GM12878 (cell line): ENCODE data around the gene BBS2. TPM values are rescaled to one million over a fixed set of nuclear protein-coding genes. Genes with fewer than 3 reads are reported as not detected.

Source experiments
- HCFC1 ChIP-seq: fragments of 150-350 bp; IDR thresholded peaks from 2 replicates; pipeline ENCODE4 v1.6.1; 2014; ENCODE audit warnings: low read length
- HDAC2 ChIP-seq: fragments of 200-600 bp; sonication (generic); IDR thresholded peaks from 2 replicates; pipeline ENCODE4 v1.6.1; 2017
- POLR2A ChIP-seq: IDR thresholded peaks from 2 replicates; pipeline ENCODE4 v1.6.1; 2011; ENCODE audit warnings: low read depth, mild to moderate bottlenecking, low read length
- RELA ChIP-seq: fragments of 450-650 bp; IDR thresholded peaks from 2 replicates; pipeline ENCODE4 v1.8.0; 2014; ENCODE audit warnings: borderline replicate concordance; ENCODE audit not compliant: partially characterized antibody
- STAT1 ChIP-seq: fragments of 450-650 bp; conservative IDR thresholded peaks from 2 replicates; pipeline ENCODE4 v1.6.1; 2014; ENCODE audit warnings: antibody characterized with exemption, mild to moderate bottlenecking
- TCF7 ChIP-seq: IDR thresholded peaks from 2 replicates; pipeline ENCODE4 v1.6.1; 2014; ENCODE audit warnings: antibody characterized with exemption, borderline replicate concordance
- polyA plus RNA-seq, 11 experiments: library from polyadenylated mRNA; depleted of rRNA in 4 of 11; unstranded in 6 of 11; stranded (reverse) in 5 of 11; fragments of >200 nt; fragmentation: Nextera tagmentation in 4 of 11; fragmentation: Illumina TruSeq in 1 of 11; extraction: Ambion mirVana in 4 of 11; extraction: Trizol in 1 of 11; gene quantifications; 1 replicate in 1 of 11; 2 replicates in 10 of 11; pipeline versions ENCODE4 v1.2.1 to v1.2.3, GENCODE V29; 2011 to 2016; ENCODE audit warnings: inconsistent platforms in 2 of 11, missing spikeins in 2 of 11, low read depth in 1 of 11
- total RNA-seq, 4 experiments: library from RNA; depleted of rRNA in 3 of 4; stranded (reverse); fragments of >200 nt in 3 of 4; fragmentation: Illumina TruSeq in 1 of 4; extraction: Trizol in 1 of 4; gene quantifications; 2 replicates each; pipeline versions ENCODE4 v1.2.1 to v1.2.3, GENCODE V29; 2013 to 2021
- TF ChIP-seq, protein P1 (sequence below): IDR thresholded peaks from 2 replicates; pipeline ENCODE4 v1.6.1; 2012; ENCODE audit warnings: low read length, inconsistent platforms
- TF ChIP-seq, protein P2 (sequence below): fragments of 450-650 bp; IDR thresholded peaks from 2 replicates; pipeline ENCODE4 v1.6.1; 2016; ENCODE audit warnings: mild to moderate bottlenecking, moderate library complexity, borderline replicate concordance
- TF ChIP-seq, protein P3 (sequence below): IDR thresholded peaks from 2 replicates; pipeline ENCODE4 v1.6.1; 2012; ENCODE audit warnings: mild to moderate bottlenecking, low read depth, low read length
- TF ChIP-seq, protein P4 (sequence below): fragments of 450-650 bp; IDR thresholded peaks from 2 replicates; pipeline ENCODE4 v1.6.1; 2017; ENCODE audit warnings: borderline replicate concordance
- TF ChIP-seq, protein P5 (sequence below): fragments of 450-650 bp; IDR thresholded peaks from 2 replicates; pipeline ENCODE4 v1.6.1; 2017; ENCODE audit warnings: mild to moderate bottlenecking
- TF ChIP-seq, protein P6 (sequence below): fragments of 450-650 bp; conservative IDR thresholded peaks from 2 replicates; pipeline ENCODE4 v1.6.1; 2017; ENCODE audit warnings: mild to moderate bottlenecking, moderate library complexity

Gene BBS2
- total and polyA plus RNA-seq, 10 of the 15 experiments (the other 5 are each of a cell fraction or from before 2014, with no cell fraction given), result 4.9 to 38.3 (median 16.4) TPM

DNA sequence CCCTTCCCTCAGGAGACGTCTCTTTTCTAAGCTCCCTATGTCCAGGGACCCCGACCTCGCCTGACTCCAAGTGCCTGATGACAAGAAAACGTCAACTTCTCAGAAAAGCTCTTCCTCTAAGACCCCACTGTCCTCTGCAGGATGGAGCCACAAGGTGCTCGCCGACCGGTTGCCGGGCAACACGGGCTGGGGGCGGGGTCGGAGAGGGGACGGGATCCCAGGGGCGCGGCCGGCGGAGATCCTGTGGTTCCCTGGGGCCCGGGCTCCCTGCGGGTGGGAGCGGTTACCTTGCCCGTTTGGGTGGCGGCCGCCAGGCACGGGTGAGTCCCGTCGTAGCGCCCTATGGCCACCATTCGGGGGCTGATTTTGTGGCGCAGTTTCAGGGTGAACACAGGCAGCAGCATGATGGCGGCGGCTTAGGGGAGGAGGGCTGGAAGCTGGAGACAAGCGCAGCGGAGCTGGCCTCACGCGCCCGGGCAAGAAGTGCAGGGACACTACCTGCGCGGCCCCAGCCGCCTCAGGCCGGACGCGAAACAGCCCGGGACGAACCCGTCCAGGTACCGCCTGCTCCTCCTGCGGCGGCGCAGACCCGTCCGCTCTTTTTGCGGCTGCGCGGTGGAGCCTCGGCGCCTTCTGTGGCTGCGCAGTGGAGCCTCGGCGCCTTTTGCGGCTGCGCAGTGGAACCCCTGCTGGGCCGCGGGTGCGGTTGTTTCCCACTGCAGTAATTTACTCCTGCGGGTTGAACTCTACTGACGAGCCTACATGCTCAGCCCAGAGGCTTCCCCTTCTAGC, at the start of gene BBS2 (continued):
- TF ChIP-seq, protein P1, sequence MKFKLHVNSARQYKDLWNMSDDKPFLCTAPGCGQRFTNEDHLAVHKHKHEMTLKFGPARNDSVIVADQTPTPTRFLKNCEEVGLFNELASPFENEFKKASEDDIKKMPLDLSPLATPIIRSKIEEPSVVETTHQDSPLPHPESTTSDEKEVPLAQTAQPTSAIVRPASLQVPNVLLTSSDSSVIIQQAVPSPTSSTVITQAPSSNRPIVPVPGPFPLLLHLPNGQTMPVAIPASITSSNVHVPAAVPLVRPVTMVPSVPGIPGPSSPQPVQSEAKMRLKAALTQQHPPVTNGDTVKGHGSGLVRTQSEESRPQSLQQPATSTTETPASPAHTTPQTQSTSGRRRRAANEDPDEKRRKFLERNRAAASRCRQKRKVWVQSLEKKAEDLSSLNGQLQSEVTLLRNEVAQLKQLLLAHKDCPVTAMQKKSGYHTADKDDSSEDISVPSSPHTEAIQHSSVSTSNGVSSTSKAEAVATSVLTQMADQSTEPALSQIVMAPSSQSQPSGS, result no peak
- TF ChIP-seq, protein P2, sequence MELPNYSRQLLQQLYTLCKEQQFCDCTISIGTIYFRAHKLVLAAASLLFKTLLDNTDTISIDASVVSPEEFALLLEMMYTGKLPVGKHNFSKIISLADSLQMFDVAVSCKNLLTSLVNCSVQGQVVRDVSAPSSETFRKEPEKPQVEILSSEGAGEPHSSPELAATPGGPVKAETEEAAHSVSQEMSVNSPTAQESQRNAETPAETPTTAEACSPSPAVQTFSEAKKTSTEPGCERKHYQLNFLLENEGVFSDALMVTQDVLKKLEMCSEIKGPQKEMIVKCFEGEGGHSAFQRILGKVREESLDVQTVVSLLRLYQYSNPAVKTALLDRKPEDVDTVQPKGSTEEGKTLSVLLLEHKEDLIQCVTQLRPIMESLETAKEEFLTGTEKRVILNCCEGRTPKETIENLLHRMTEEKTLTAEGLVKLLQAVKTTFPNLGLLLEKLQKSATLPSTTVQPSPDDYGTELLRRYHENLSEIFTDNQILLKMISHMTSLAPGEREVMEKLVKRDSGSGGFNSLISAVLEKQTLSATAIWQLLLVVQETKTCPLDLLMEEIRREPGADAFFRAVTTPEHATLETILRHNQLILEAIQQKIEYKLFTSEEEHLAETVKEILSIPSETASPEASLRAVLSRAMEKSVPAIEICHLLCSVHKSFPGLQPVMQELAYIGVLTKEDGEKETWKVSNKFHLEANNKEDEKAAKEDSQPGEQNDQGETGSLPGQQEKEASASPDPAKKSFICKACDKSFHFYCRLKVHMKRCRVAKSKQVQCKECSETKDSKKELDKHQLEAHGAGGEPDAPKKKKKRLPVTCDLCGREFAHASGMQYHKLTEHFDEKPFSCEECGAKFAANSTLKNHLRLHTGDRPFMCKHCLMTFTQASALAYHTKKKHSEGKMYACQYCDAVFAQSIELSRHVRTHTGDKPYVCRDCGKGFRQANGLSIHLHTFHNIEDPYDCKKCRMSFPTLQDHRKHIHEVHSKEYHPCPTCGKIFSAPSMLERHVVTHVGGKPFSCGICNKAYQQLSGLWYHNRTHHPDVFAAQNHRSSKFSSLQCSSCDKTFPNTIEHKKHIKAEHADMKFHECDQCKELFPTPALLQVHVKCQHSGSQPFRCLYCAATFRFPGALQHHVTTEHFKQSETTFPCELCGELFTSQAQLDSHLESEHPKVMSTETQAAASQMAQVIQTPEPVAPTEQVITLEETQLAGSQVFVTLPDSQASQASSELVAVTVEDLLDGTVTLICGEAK, result no peak
- TF ChIP-seq POLR2A (peak; percentile 95), HDAC2 (no peak), HCFC1 (no peak), TCF7 (no peak), RELA (no peak), STAT1 (no peak)
- TF ChIP-seq, protein P3, sequence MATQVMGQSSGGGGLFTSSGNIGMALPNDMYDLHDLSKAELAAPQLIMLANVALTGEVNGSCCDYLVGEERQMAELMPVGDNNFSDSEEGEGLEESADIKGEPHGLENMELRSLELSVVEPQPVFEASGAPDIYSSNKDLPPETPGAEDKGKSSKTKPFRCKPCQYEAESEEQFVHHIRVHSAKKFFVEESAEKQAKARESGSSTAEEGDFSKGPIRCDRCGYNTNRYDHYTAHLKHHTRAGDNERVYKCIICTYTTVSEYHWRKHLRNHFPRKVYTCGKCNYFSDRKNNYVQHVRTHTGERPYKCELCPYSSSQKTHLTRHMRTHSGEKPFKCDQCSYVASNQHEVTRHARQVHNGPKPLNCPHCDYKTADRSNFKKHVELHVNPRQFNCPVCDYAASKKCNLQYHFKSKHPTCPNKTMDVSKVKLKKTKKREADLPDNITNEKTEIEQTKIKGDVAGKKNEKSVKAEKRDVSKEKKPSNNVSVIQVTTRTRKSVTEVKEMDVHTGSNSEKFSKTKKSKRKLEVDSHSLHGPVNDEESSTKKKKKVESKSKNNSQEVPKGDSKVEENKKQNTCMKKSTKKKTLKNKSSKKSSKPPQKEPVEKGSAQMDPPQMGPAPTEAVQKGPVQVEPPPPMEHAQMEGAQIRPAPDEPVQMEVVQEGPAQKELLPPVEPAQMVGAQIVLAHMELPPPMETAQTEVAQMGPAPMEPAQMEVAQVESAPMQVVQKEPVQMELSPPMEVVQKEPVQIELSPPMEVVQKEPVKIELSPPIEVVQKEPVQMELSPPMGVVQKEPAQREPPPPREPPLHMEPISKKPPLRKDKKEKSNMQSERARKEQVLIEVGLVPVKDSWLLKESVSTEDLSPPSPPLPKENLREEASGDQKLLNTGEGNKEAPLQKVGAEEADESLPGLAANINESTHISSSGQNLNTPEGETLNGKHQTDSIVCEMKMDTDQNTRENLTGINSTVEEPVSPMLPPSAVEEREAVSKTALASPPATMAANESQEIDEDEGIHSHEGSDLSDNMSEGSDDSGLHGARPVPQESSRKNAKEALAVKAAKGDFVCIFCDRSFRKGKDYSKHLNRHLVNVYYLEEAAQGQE, result no peak
- TF ChIP-seq, protein P4, sequence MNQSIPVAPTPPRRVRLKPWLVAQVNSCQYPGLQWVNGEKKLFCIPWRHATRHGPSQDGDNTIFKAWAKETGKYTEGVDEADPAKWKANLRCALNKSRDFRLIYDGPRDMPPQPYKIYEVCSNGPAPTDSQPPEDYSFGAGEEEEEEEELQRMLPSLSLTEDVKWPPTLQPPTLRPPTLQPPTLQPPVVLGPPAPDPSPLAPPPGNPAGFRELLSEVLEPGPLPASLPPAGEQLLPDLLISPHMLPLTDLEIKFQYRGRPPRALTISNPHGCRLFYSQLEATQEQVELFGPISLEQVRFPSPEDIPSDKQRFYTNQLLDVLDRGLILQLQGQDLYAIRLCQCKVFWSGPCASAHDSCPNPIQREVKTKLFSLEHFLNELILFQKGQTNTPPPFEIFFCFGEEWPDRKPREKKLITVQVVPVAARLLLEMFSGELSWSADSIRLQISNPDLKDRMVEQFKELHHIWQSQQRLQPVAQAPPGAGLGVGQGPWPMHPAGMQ, result no peak
- TF ChIP-seq, protein P5, sequence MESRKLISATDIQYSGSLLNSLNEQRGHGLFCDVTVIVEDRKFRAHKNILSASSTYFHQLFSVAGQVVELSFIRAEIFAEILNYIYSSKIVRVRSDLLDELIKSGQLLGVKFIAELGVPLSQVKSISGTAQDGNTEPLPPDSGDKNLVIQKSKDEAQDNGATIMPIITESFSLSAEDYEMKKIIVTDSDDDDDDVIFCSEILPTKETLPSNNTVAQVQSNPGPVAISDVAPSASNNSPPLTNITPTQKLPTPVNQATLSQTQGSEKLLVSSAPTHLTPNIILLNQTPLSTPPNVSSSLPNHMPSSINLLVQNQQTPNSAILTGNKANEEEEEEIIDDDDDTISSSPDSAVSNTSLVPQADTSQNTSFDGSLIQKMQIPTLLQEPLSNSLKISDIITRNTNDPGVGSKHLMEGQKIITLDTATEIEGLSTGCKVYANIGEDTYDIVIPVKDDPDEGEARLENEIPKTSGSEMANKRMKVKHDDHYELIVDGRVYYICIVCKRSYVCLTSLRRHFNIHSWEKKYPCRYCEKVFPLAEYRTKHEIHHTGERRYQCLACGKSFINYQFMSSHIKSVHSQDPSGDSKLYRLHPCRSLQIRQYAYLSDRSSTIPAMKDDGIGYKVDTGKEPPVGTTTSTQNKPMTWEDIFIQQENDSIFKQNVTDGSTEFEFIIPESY, result no peak
- TF ChIP-seq, protein P6, sequence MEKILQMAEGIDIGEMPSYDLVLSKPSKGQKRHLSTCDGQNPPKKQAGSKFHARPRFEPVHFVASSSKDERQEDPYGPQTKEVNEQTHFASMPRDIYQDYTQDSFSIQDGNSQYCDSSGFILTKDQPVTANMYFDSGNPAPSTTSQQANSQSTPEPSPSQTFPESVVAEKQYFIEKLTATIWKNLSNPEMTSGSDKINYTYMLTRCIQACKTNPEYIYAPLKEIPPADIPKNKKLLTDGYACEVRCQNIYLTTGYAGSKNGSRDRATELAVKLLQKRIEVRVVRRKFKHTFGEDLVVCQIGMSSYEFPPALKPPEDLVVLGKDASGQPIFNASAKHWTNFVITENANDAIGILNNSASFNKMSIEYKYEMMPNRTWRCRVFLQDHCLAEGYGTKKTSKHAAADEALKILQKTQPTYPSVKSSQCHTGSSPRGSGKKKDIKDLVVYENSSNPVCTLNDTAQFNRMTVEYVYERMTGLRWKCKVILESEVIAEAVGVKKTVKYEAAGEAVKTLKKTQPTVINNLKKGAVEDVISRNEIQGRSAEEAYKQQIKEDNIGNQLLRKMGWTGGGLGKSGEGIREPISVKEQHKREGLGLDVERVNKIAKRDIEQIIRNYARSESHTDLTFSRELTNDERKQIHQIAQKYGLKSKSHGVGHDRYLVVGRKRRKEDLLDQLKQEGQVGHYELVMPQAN, result peak; percentile 85
